ENCODE data around the gene IHH. TPM values are rescaled to one million over a fixed set of nuclear protein-coding genes. Genes with fewer than 3 reads are reported as not detected.

IHH gene
- total and polyA plus RNA-seq, 9 of the 15 experiments (the other 6 are each of a cell fraction or from before 2014, with no cell fraction given): 0.07 TPM; not detected in 8

- Histone ChIP-seq H4K20me1 (replicated peaks; ENCODE audit: control insufficient read depth, insufficient read depth, low read length) (no peaks in the 10 kb centered on the region; the same call in 1 of the 2 replicates), H3K27ac (ENCODE audit: extremely low read depth, low read depth, low read length) (no peak overlapping the region), H3K9ac (ENCODE audit: insufficient read depth in 1 of 2, low read depth in 2 of 2, low read length in 2 of 2) (no peak overlapping the region), H2AFZ (ENCODE audit: low read depth, low read length) (no peak overlapping the region), H3K79me2 (ENCODE audit: control insufficient read depth, insufficient read depth, low read length) (no peaks in the 10 kb centered on the region), H3K4me1 (replicated peaks in 1 of 2; ENCODE audit: control insufficient read depth in 2 of 2, insufficient read depth in 2 of 2, low read length in 2 of 2) (no peaks in the 10 kb centered on the region), H3K36me3 (ENCODE audit: control insufficient read depth, insufficient read depth, low read length) (peaks cover 5% of the 10 kb centered on the region; the same call in 1 of the 3 replicates), H3K4me3 (no peak overlapping the region), H3K27me3 (ENCODE audit: control insufficient read depth in 2 of 2, insufficient read depth in 2 of 2, low read length in 2 of 2) (no peaks in the 10 kb centered on the region), H3K4me2 (ENCODE audit: insufficient read depth, low read length) (no peak overlapping the region), H3K9me1 (ENCODE audit: control insufficient read depth, insufficient read depth, low read length) (no peaks in the 10 kb centered on the region), H3K9me3 (replicated peaks; ENCODE audit: control insufficient read depth, insufficient read depth, low read depth, low read length) (no peaks in the 10 kb centered on the region)
- no TSS peak for BruUV-seq (replicated peaks)
- intact Hi-C loops (cut with micrococcal nuclease): no loop called here
- no peak for DNase-seq (ENCODE audit: extremely low read depth in 1 of 4, low spot score in 3 of 4)
- CTCF ChIA-PET (ENCODE audit: low intra/inter-chr PET ratio): no interaction called here
- TF ChIP-seq ZNF431 (CRISPR knock-in tag; IDR thresholded peaks at IDR 0.05) (no peak), FOXA1 (IDR thresholded peaks at IDR 0.05; ENCODE audit: borderline replicate concordance) (no peak), ZNF77 (CRISPR knock-in tag; IDR thresholded peaks at IDR 0.05) (no peak), ZEB2 (IDR thresholded peaks at IDR 0.05) (no peak), ZNF354B (CRISPR knock-in tag; IDR thresholded peaks at IDR 0.05) (no peak), CHD2 (IDR thresholded peaks at IDR 0.05; ENCODE audit: low read depth, low read length) (no peak), ZNF324 (CRISPR knock-in tag; IDR thresholded peaks at IDR 0.05) (no peak), ZNF518B (CRISPR knock-in tag; IDR thresholded peaks at IDR 0.05) (no peak), TAL1 (IDR thresholded peaks at IDR 0.05) (no peak), GTF3C2 (IDR thresholded peaks at IDR 0.05; ENCODE audit: borderline replicate concordance, extremely low read depth, insufficient read length) (no peak), DIDO1 (tag; IDR thresholded peaks at IDR 0.05; ENCODE audit: low read depth) (no peak), ZNF699 (CRISPR knock-in tag; IDR thresholded peaks at IDR 0.05; ENCODE audit: insufficient replicate concordance) (no peak), IRF9 (tag; IDR thresholded peaks at IDR 0.05) (no peak), ZNF12 (CRISPR knock-in tag; IDR thresholded peaks at IDR 0.05) (no peak), KDM4B (IDR thresholded peaks at IDR 0.05; ENCODE audit: borderline replicate concordance in 2 of 2, low read depth in 1 of 2) (no peak), TFAP4 (CRISPR knock-in tag; IDR thresholded peaks at IDR 0.05; ENCODE audit: borderline replicate concordance) (no peak)
- ATAC-seq: no peak
- POLR2A ChIA-PET: no interaction called here
- WGBS (ENCODE audit: insufficient coverage, low coverage, missing lambda C conversion rate): 80% methylated on average over 3 of the region's 3 CpGs
- in situ Hi-C loops (cut with MboI): no loop called here
- FAIRE-seq: no peak
These were observed 15.5 kb upstream of the IHH start for GRCh38 chr2:219076253-219076652.
